ENCODE results near the gene CLEC3A. TPM values are rescaled to one million over a fixed set of nuclear protein-coding genes. Genes with fewer than 3 reads are reported as not detected.

The CLEC3A gene
- total RNA-seq, 2 experiments from 2014 or later: not detected

GRCh38 chr16:78081341-78081740 lies 59.0 kb downstream of the CLEC3A start:
- Mint-ChIP-seq H3K4me3 (no peak overlapping the region), H3K27ac (no peak overlapping the region), H3K27me3 (ENCODE audit: low read depth) (peaks cover 7% of the 10 kb centered on the region), H3K9me3 (ENCODE audit: insufficient read depth) (no peaks in the 10 kb centered on the region), H3K4me1 (ENCODE audit: low read depth) (no peaks in the 10 kb centered on the region), H3K36me3 (ENCODE audit: low read depth) (no peaks in the 10 kb centered on the region)
- DNase-seq: no peak
- ATAC-seq: no peak
- ChIA-PET CTCF (no interaction called here), POLR2A (no interaction called here)

Other genes with a start within 250 kb of the CLEC3A start
- not detected for gene VAT1L, start 234.0 kb upstream of the CLEC3A start, total RNA-seq
- 10 to 100 TPM; 34.4 to 34.9 TPM for gene WWOX, start 77.1 kb downstream of the CLEC3A start, total RNA-seq